Omental fat pad (tissue), 4 donors: ENCODE results near the gene ARHGAP24. TPM values are rescaled to one million over a fixed set of nuclear protein-coding genes. Genes with fewer than 3 reads are reported as not detected.

Experiments
- ATAC-seq: fragments of 150-250 bp; one replicate; pipeline ENCODE4 v1.9.1; 2016; ENCODE audit warnings: mild to moderate bottlenecking, moderate library complexity; ENCODE audit not compliant: low FRiP score
- DNase-seq: peaks from one replicate; pipeline ENCODE4 v3.0.0-alpha.2; 2019; ENCODE audit warnings: low spot score
- total RNA-seq, 4 donors: library from RNA; depleted of rRNA; stranded (reverse); fragments of >200 nt; gene quantifications; one replicate each; pipeline ENCODE4 v1.1.0, GENCODE V29; 2016
- TF ChIP-seq, protein P1 (sequence below), 3 donors: fragments of 450-650 bp; IDR thresholded peaks; one replicate each; pipeline ENCODE4 v1.5.1; 2016 to 2017; ENCODE audit warnings: antibody characterized with exemption in 3 of 3, mild to moderate bottlenecking in 3 of 3, moderate library complexity in 2 of 3

The ARHGAP24 gene
- total RNA-seq, 4 donors from 2014 or later: 42.3 to 57.2 (median 52.8) TPM

DNA sequence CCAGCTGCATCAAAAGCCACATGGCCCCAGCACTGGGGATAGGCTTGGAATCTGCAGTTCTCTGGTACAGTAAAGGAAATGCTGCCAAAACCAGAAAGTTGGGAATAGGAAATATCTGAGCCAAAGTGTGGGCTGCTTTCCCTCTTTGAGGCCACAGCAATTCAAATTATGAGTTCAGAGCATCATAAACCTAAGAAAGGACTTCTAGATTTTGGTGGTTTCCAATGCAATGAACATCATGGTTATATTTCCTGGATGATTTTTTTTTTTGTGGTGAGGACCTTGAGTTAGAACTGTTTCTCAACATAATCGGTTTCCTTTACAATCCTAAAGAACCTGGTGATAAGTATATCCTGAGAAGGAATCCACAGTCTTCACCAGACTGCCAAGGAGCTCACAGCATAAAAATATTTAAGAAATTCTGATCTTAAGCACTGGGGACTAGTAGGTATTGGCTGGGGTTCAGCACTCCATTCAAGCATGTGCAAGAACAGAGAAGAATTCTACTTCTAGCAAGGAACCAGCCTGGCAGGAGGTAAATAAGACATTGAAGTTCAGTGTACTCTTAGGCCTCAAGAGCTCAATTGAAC, 29.8 kb upstream of the ARHGAP24 start:
- ATAC-seq (no peak), DNase-seq (no peak)
- TF ChIP-seq, protein P1, sequence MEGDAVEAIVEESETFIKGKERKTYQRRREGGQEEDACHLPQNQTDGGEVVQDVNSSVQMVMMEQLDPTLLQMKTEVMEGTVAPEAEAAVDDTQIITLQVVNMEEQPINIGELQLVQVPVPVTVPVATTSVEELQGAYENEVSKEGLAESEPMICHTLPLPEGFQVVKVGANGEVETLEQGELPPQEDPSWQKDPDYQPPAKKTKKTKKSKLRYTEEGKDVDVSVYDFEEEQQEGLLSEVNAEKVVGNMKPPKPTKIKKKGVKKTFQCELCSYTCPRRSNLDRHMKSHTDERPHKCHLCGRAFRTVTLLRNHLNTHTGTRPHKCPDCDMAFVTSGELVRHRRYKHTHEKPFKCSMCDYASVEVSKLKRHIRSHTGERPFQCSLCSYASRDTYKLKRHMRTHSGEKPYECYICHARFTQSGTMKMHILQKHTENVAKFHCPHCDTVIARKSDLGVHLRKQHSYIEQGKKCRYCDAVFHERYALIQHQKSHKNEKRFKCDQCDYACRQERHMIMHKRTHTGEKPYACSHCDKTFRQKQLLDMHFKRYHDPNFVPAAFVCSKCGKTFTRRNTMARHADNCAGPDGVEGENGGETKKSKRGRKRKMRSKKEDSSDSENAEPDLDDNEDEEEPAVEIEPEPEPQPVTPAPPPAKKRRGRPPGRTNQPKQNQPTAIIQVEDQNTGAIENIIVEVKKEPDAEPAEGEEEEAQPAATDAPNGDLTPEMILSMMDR (IDR thresholded peaks at IDR 0.05): no peak

- ATAC-seq (no peak), DNase-seq (no peak)
- TF ChIP-seq, protein P1 (IDR thresholded peaks at IDR 0.05): no peak
These were observed 28.6 kb upstream of the ARHGAP24 start for GRCh38 chr4:85446141-85446861.

DNA sequence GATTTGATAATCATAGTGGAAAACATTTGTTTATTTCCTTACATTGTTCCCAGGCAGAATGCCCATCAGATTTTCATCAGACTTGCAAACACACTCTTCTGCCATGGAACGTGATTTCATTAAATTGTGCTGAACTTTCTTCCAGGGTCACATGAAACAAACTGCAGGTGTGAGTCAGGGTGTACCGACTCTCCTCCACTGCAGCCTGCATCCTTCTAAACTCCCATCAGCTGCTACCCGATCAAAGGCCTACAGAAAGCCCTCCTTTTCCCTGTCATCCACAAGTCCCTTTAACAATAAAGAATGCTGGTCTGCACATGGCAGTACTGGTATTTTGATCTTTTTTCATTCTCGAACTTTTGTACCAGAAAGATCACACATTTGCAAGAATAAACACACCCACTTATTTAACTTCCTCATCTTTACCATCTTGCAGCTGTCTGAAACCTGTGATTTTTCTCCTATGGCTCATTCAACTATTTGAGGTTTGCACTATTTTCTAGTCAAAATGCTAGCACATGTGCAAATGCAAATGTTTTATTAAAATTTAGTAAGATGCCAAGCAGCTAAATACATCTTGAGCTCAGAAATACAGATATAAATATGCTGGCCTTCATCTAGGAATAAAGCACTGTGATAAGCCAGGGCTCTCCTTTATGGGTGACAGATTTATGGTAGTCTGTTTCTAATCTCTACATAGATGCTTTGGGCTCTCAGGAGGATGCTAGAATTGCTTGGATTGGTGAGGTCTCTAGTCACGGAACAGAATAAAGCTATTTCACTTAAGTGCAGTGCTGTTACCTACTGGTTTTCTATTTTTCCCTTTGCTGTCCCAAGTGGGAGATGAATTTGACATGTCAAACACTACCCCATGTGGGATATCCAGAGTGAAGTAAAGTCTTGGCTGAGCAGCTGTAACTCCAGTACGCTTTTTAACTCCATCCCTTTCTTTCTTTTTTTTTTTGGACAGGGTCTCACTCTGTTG, 25.8 kb upstream of the ARHGAP24 start:
- ATAC-seq: no peak
- TF ChIP-seq, protein P1 (IDR thresholded peaks at IDR 0.05): no peak
- DNase-seq: no peak

DNA sequence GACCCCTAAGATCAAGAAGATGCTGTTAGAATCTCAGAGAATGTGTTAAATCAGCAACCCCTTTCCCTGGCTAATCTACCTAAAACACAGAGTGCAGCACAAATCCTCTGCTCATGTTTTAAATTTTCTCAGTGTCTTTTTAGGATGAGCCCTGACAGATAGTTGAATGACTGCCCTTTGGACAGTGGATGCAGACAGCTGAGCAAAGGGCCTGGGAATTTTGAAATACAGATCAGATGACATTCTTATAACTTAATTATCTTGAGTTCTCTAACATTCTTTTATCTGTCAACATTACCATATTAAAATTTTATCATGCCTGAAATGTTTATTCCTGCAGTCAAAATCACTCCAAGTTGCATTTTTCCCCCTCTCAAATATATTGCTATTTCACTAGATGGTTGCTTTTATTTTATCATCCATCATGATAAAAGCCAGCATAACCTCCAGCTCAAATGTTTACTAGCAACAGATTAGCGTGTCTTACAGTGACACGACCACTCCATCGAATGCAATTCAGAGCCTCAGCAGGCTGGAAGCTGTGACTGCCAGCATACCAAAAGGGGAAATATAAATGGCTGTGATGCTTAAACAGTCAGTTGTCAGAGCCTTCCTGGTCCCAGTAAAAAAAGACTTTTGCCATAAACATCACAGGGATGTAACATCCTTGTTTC, 22.8 kb upstream of the ARHGAP24 start:
- ATAC-seq: no peak
- DNase-seq: no peak
- TF ChIP-seq, protein P1 (IDR thresholded peaks at IDR 0.05): no peak

GRCh38 chr4:85455942-85456341, 19.0 kb upstream of the ARHGAP24 start:
- TF ChIP-seq, protein P1 (IDR thresholded peaks at IDR 0.05): no peak
- DNase-seq: no peak

DNA sequence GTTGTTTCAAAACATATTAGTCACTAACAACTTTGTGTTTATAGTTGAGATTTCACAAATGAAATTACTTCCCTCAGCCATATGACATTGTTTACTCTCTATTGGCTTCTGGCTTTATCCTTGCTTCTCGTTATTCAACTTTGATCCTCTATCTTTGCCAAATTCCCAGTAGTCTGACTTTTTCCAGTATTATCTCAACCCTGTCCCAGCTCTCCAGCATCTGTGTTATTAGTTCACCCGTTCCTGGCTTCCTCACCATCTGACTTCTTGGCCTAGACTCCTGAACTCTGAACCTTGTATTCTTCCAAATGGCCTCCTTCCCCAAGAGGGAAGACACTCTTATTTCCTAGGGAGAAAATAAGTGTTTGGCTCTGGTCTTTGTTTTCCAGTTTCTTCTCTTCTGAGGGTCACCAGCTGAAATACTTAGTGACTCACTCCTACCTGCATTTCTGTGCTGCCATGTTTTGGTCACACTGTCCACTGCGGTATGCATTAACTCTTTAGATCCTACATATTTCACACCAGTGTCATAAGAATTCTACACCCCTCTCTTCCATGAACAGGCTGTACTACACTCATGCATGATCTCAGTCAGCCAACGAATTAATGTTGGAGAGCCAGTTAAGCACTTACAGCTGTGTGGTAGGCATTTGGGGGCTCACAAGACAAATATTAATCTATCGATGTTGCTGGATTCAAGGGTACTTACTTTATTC, 17.0 kb upstream of the ARHGAP24 start:
- TF ChIP-seq, protein P1 (IDR thresholded peaks at IDR 0.05): no peak
- no peak for ATAC-seq
- DNase-seq: no peak

More at GRCh38 chr4:85455942-85456341, 19.0 kb upstream of the ARHGAP24 start:
- no peak for ATAC-seq
